OCI-LY7 (cell line): ENCODE measurements around the gene TSNAX. TPM values are rescaled to one million over a fixed set of nuclear protein-coding genes. Genes with fewer than 3 reads are reported as not detected.

Source experiments
- BruUV-seq: library from RNA; stranded (reverse); fragments of 400-500 nt; replicated peaks from 2 replicates; lab custom pipeline; 2021; lab: Mats Ljungman, UMichigan
- CTCF ChIA-PET: fragments of 300-600 bp; sonication (Branson Sonifier 250); formaldehyde crosslinking; loops from one replicate; lab custom pipeline; 2022; ENCODE audit warnings: antibody characterized with exemption; ENCODE audit not compliant: unreplicated experiment; lab: Charles Lee
- POLR2A ChIA-PET: fragments of 300-600 bp; sonication (Branson Sonifier 250); formaldehyde crosslinking; loops from one replicate; lab custom pipeline; 2022; ENCODE audit warnings: antibody characterized with exemption; lab: Charles Lee
- DNase-seq: peaks from one replicate; pipeline ENCODE4 v3.0.0-alpha.2; 2015; ENCODE audit warnings: low spot score
- H2AFZ ChIP-seq: fragments of 200-600 bp; sonication (generic), shearing (Covaris generic); 2 replicates; pipeline ENCODE4 v1.6.1; 2014; ENCODE audit warnings: mild to moderate bottlenecking, antibody characterized with exemption, low read length, moderate library complexity
- H3K27ac ChIP-seq: fragments of 200-600 bp; sonication (generic); 2 replicates; pipeline ENCODE4 v1.5.1; 2014; ENCODE audit warnings: mixed run types, low read depth, mild to moderate bottlenecking, moderate library complexity, low read length, inconsistent platforms; ENCODE audit not compliant: poor library complexity, severe bottlenecking
- H3K36me3 ChIP-seq: fragments of 200-600 bp; sonication (generic); 2 replicates; pipeline ENCODE4 v1.6.1; 2014; ENCODE audit warnings: mild to moderate bottlenecking, antibody characterized with exemption, low read length, moderate library complexity, mixed read lengths; ENCODE audit not compliant: insufficient read depth
- H3K4me1 ChIP-seq: fragments of 200-600 bp; sonication (generic); 2 replicates; pipeline ENCODE4 v1.5.1; 2014; ENCODE audit warnings: mild to moderate bottlenecking, low read length; ENCODE audit not compliant: insufficient read depth, poor library complexity, severe bottlenecking
- H3K4me2 ChIP-seq: fragments of 200-600 bp; sonication (generic); 2 replicates; pipeline ENCODE4 v1.6.1; 2014; ENCODE audit warnings: mild to moderate bottlenecking, low read length
- H3K4me3 ChIP-seq: fragments of 200-600 bp; sonication (generic); 2 replicates; pipeline ENCODE4 v1.5.1; 2014; ENCODE audit warnings: mild to moderate bottlenecking, low read depth, low read length; ENCODE audit not compliant: poor library complexity, severe bottlenecking
- H3K79me2 ChIP-seq: fragments of 200-600 bp; sonication (generic); 2 replicates; pipeline ENCODE4 v1.6.1; 2016; ENCODE audit warnings: low read depth, mild to moderate bottlenecking, low read length, moderate library complexity, mixed read lengths; ENCODE audit not compliant: insufficient read depth
- H3K9me2 ChIP-seq: fragments of 200-600 bp; sonication (generic); 2 replicates; pipeline ENCODE4 v1.6.1; 2016; ENCODE audit warnings: mild to moderate bottlenecking, low read length, mixed read lengths; ENCODE audit not compliant: insufficient read depth
- H3K9me3 ChIP-seq: fragments of 200-600 bp; sonication (generic); 2 replicates; pipeline ENCODE4 v1.6.1; 2014; ENCODE audit warnings: mild to moderate bottlenecking, mixed run types, low read length, mixed read lengths
- H4K20me1 ChIP-seq: fragments of 200-600 bp; sonication (generic); 2 replicates; pipeline ENCODE4 v1.6.1; 2014; ENCODE audit warnings: mild to moderate bottlenecking, antibody characterized with exemption, low read length, moderate library complexity, mixed read lengths; ENCODE audit not compliant: insufficient read depth
- CTCF ChIP-seq: fragments of 200-600 bp; sonication (generic); conservative IDR thresholded peaks from 2 replicates; pipeline ENCODE4 v1.5.1; 2014; ENCODE audit warnings: mild to moderate bottlenecking, antibody characterized with exemption, low read length, moderate library complexity, mixed read lengths
- EZH2phosphoT487 ChIP-seq: fragments of 200-600 bp; sonication (generic); IDR thresholded peaks from 2 replicates; pipeline ENCODE4 v1.6.1; 2018; ENCODE audit warnings: low read depth, borderline replicate concordance, mild to moderate bottlenecking, mixed run types, antibody characterized with exemption, low read length, moderate library complexity, mixed read lengths
- intact Hi-C: fragments of 100-400 bp; cut with micrococcal nuclease; formaldehyde crosslinking; loops from one replicate; pipeline ENCODE4 v1.10.0; 2022; ENCODE audit not compliant: unreplicated experiment
- total RNA-seq, 2 experiments: library from RNA; depleted of rRNA in 1 of 2; stranded (reverse); fragments of >200 nt in 1 of 2; shearing (Covaris generic) in 1 of 2; gene quantifications; 2 replicates each; pipeline ENCODE4 v1.2.3, GENCODE V29; 2014 to 2022

The TSNAX gene
- total RNA-seq, 2 experiments from 2014 or later = 17.8 to 31.3 TPM

DNA sequence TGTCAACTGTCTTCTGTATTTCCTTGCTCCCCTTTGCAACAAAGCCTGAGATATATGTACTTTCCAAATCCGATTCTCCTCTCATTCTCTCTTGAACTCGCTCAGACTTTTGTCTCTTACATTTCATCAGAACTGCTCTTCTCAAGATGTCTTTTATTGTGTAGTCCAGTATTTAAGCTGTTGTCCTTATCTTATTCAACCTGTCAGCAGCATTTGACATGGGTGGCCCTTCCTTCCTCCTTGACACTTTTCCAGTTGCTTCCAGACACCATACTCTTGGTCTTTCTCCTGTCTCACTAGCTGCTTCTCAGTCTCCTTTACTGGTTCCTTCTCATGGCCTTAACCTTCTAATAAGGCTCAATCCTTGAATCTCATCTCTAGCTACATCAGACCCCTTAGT lies 47.0 kb downstream of the TSNAX start:
- H3K79me2 ChIP-seq = no peaks in the 10 kb centered on the region
- H3K4me1 ChIP-seq = no peaks in the 10 kb centered on the region
- H3K36me3 ChIP-seq = no peaks in the 10 kb centered on the region
- ChIA-PET CTCF (no interaction called here), POLR2A (interaction anchor here (0.5 to 0.6 kb wide), 2 partner anchors 24 to 1454 kb away, joined by 3 to 7 read pairs; no protein-coding TSS in a partner anchor)
- H2AFZ ChIP-seq = no peak overlapping the region
- BruUV-seq = no TSS peak
- no peaks in the 10 kb centered on the region for H4K20me1 ChIP-seq
- no peaks in the 10 kb centered on the region for H3K9me3 ChIP-seq
- no peak overlapping the region for H3K4me2 ChIP-seq
- no peak overlapping the region for H3K27ac ChIP-seq
- intact Hi-C loops = no loop called here
- no peak overlapping the region for H3K4me3 ChIP-seq
- no peak for DNase-seq
- no peak for TF ChIP-seq CTCF
- TF ChIP-seq EZH2phosphoT487 = no peak
- H3K9me2 ChIP-seq = no peaks in the 10 kb centered on the region

DNA sequence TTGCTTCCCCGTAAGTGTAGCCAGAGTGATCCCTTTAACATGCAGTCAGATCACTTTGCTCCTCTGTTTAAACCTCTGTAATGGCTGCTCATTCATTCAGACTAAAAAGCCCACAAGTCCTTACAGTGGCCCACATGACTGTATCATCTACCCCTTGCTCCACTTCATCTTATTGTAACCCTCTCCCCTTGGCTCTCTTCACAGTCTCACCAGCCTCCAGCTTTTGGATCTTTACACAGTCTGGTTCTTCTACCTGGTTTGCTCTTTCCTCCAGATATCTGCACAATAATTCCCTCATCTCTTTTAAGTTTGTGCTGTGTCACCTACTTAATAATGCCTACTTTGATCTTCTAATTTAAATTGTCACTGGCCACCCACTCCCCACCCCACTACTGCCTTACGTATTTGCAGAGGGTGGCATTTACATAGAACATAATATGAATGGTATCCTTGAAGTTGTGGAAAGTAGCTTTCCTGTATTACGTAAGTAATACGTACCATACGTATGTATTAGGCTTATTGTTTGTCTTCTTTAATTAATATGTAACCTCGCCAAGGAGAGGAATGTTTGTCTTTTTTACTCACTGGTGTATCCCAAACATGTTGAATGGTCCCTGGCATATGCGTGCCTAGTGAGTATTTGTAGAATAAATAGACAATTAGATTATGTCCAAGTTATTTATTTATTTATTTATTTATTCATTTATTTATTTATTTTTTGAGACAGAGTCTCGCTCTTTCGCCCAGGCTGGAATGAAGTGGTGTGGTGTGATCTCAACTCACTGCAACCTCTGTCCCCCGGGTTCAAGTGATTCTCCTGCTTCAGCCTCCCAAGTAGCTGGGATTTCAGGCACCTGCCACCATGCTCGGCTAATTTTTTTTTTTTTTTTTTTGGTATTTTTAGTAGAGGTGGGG lies 48.6 kb downstream of the TSNAX start:
- no peaks in the 10 kb centered on the region for H3K36me3 ChIP-seq
- no peak for DNase-seq
- H3K4me2 ChIP-seq = no peak overlapping the region
- H2AFZ ChIP-seq = no peak overlapping the region
- no peaks in the 10 kb centered on the region for H3K4me1 ChIP-seq
- no TSS peak for BruUV-seq
- ChIA-PET POLR2A (interaction anchor here (0.6 kb wide), 1 partner anchor 427 kb away, joined by 3 read pairs; no protein-coding TSS in a partner anchor), CTCF (no interaction called here)
- intact Hi-C loops = no loop called here
- no peaks in the 10 kb centered on the region for H4K20me1 ChIP-seq
- no peak for TF ChIP-seq EZH2phosphoT487
- TF ChIP-seq CTCF = no peak
- no peak overlapping the region for H3K27ac ChIP-seq
- no peaks in the 10 kb centered on the region for H3K79me2 ChIP-seq
- no peak overlapping the region for H3K4me3 ChIP-seq
- H3K9me2 ChIP-seq = no peaks in the 10 kb centered on the region
- H3K9me3 ChIP-seq = no peaks in the 10 kb centered on the region

DNA sequence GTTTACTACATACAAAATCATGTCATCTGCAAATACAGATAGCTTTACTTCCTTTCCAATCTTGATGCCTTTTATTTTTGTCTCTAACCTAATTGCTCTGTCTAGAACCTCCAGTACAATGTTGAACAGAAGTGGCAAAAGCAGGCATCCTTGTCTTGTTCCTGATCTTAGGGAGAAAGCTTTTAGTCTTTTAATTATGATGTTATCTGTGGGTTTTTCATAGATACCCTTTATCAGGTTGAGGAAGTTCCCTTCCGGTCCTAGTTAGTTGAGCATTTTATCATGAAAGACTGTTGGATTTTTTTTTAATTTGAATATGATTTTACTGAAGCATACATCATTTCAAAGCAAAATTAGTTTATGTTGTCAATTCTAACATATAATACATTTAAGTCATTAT lies 52.4 kb downstream of the TSNAX start:
- POLR2A ChIA-PET = no interaction called here
- Histone ChIP-seq H2AFZ (no peak overlapping the region), H3K36me3 (no peaks in the 10 kb centered on the region), H3K4me3 (no peak overlapping the region), H3K9me3 (no peaks in the 10 kb centered on the region), H3K9me2 (no peaks in the 10 kb centered on the region), H3K27ac (no peak overlapping the region), H3K4me1 (no peaks in the 10 kb centered on the region), H4K20me1 (no peaks in the 10 kb centered on the region), H3K79me2 (no peaks in the 10 kb centered on the region), H3K4me2 (no peak overlapping the region)
- CTCF ChIA-PET = no interaction called here
- no TSS peak for BruUV-seq
- TF ChIP-seq EZH2phosphoT487 = no peak
- no peak for TF ChIP-seq CTCF
- intact Hi-C loops = no loop called here
- no peak for DNase-seq
